ENCODE data around the gene RTKN2. TPM values are rescaled to one million over a fixed set of nuclear protein-coding genes. Genes with fewer than 3 reads are reported as not detected.

Gene RTKN2
- total RNA-seq, 4 donors from 2014 or later: 0.83 to 2.5 (median 0.94) TPM

DNA sequence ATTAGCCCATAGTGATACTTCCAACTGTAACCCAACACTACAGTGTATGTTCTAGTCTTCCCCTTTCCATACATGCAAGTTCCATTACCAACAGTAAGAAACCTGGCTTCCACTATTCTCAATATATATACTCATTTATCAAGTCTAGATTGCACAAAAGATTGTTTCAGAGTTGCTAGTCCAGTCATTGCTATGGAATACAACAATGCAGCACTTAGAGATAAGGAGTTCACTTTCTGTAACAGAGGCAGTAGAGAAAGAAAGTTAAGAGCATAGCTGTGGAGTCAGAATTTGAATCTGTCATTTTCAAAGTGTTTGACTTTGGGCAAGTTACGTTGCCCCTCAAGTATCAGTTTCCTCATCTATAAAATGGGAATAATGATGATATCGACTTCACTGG, 90.1 kb downstream of the RTKN2 start:
- Histone ChIP-seq H3K9me3 (no peaks in the 10 kb centered on the region), H3K4me3 (no peak overlapping the region), H3K27me3 (no peaks in the 10 kb centered on the region), H3K4me1 (no peaks in the 10 kb centered on the region), H3K36me3 (no peaks in the 10 kb centered on the region), H3K27ac (no peak overlapping the region)
- TF ChIP-seq CTCF (IDR thresholded peaks at IDR 0.05): no peak
- TF ChIP-seq POLR2AphosphoS5 (IDR thresholded peaks at IDR 0.05): no peak
- TF ChIP-seq EP300 (IDR thresholded peaks at IDR 0.05): no peak
- TF ChIP-seq POLR2A (IDR thresholded peaks at IDR 0.05): no peak
- no peak for DNase-seq (ENCODE audit: low spot score in 2 of 2)
- WGBS: 93% methylated on average over 2 of the region's 2 CpGs

- no peak overlapping the region for H3K27ac ChIP-seq
- no peak for TF ChIP-seq POLR2A (IDR thresholded peaks at IDR 0.05)
- TF ChIP-seq EP300 (IDR thresholded peaks at IDR 0.05): no peak
- TF ChIP-seq POLR2AphosphoS5 (IDR thresholded peaks at IDR 0.05): no peak
- TF ChIP-seq CTCF (IDR thresholded peaks at IDR 0.05): no peak
- DNase-seq (ENCODE audit: low spot score in 2 of 2): no peak
- no peak overlapping the region for H3K4me3 ChIP-seq
- no peaks in the 10 kb centered on the region for H3K36me3 ChIP-seq
- 92% methylated on average over 3 of the region's 3 CpGs for WGBS
- H3K9me3 ChIP-seq: no peaks in the 10 kb centered on the region
- no peaks in the 10 kb centered on the region for H3K4me1 ChIP-seq
- no peaks in the 10 kb centered on the region for H3K27me3 ChIP-seq
Observed at GRCh38 chr10:62177111-62177510, 91.5 kb downstream of the RTKN2 start.

GRCh38 chr10:62175251-62175650, 93.4 kb downstream of the RTKN2 start:
- Histone ChIP-seq H3K9me3 (no peaks in the 10 kb centered on the region), H3K27me3 (no peaks in the 10 kb centered on the region), H3K27ac (no peak overlapping the region), H3K36me3 (no peaks in the 10 kb centered on the region), H3K4me1 (no peaks in the 10 kb centered on the region), H3K4me3 (no peak overlapping the region)
- no peak for DNase-seq (ENCODE audit: low spot score in 2 of 2)
- TF ChIP-seq EP300 (IDR thresholded peaks at IDR 0.05): no peak
- no peak for TF ChIP-seq POLR2A (IDR thresholded peaks at IDR 0.05)
- TF ChIP-seq CTCF (IDR thresholded peaks at IDR 0.05): no peak
- TF ChIP-seq POLR2AphosphoS5 (IDR thresholded peaks at IDR 0.05): no peak
- WGBS: 78% methylated on average over 2 of the region's 2 CpGs

DNA sequence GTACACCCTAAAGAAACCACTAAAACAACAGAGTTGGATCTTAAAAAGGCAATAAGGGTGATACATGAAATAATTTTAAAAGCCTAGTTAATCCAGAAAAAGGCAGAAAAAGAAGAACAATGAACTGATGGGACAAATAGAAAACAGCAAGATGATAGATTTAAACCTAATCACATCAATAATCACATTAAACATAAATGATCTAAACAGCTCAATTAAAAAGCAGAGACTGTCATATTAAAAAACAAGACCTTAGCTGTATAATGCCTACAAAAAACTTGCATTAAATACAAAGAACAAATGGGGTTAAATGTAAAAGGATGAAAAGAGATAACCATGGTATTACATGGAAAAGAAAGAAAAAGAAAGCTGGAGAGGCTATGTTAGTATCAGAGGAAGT, 96.2 kb downstream of the RTKN2 start:
- Histone ChIP-seq H3K27me3 (no peaks in the 10 kb centered on the region), H3K9me3 (no peaks in the 10 kb centered on the region), H3K4me3 (no peak overlapping the region), H3K4me1 (no peaks in the 10 kb centered on the region), H3K27ac (no peak overlapping the region), H3K36me3 (no peaks in the 10 kb centered on the region)
- TF ChIP-seq CTCF (IDR thresholded peaks at IDR 0.05): no peak
- no peak for TF ChIP-seq POLR2A (IDR thresholded peaks at IDR 0.05)
- no peak for TF ChIP-seq POLR2AphosphoS5 (IDR thresholded peaks at IDR 0.05)
- no peak for TF ChIP-seq EP300 (IDR thresholded peaks at IDR 0.05)
- DNase-seq (ENCODE audit: low spot score in 2 of 2): no peak

DNA sequence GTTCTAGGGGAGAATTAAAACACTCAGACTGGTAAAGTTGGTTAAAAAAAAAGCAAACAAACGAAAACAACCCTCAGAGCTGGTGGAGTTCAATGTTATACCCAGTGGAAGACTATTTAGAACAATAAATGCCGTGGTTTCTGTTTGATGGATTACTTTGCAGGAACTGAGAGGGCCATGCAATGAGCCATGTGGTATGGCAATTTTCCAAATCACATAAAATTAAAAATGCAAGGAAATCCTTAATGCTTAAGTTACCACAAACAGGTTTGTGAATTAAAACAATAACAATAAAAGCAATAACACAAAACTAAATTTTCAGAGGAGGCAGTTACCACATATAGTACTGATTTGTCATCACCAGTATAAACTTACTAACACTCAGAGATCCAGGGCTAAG, 96.9 kb downstream of the RTKN2 start:
- H3K9me3 ChIP-seq: no peaks in the 10 kb centered on the region
- no peak overlapping the region for H3K27ac ChIP-seq
- no peaks in the 10 kb centered on the region for H3K4me1 ChIP-seq
- H3K36me3 ChIP-seq: no peaks in the 10 kb centered on the region
- DNase-seq (ENCODE audit: low spot score in 2 of 2): no peak
- H3K4me3 ChIP-seq: no peak overlapping the region
- H3K27me3 ChIP-seq: no peaks in the 10 kb centered on the region
- no peak for TF ChIP-seq POLR2A (IDR thresholded peaks at IDR 0.05)
- no peak for TF ChIP-seq CTCF (IDR thresholded peaks at IDR 0.05)
- TF ChIP-seq EP300 (IDR thresholded peaks at IDR 0.05): no peak
- WGBS: 69% methylated on average over 2 of the region's 2 CpGs
